ENCODE measurements around the gene EIF4G2.

- TF ChIP-seq CTCF (IDR thresholded peaks at IDR 0.05 in 2 of 3, conservative IDR thresholded peaks at IDR 0.05 in 1 of 3; ENCODE audit: control insufficient read depth in 2 of 3, extremely low read depth in 1 of 3, insufficient read depth in 1 of 3, low read depth in 3 of 3, low read length in 3 of 3) (no peak), IRF3 (IDR thresholded peaks at IDR 0.05) (no peak), EZH2 (IDR thresholded peaks at IDR 0.05; ENCODE audit: borderline replicate concordance, control insufficient read depth, low read depth, low read length) (no peak)
These were observed 16.2 kb upstream of the EIF4G2 start for GRCh38 chr11:10824888-10825287.

All from GM12878 (cell line).